GM19238 (cell line): Measurements from ENCODE around the gene SMIM15.

ENCODE experiments used
- DNase-seq: peaks from one replicate; pipeline ENCODE4 v3.0.0; 2011; ENCODE audit warnings: low spot score; ENCODE audit not compliant: insufficient read length

The SMIM15 gene

DNA sequence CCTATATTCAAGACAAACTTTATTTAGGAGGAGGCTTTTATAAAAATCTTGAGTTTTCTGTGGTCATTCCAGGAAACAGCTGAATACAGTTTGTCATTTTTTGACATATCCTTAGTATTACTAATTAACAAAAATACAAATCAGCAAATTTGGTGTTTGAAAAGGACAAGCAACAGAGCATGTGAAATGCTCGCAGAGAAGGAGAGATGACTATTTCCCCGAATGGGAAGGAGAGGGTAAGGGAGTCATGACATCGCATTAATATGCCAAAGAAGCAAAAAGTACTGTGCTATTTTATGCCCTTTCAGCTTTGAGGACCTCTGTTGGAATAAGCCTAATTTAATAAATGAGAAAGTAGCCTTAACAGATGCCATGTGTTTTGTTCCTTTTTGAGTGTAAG lies 1.8 kb downstream of the SMIM15 start:
- no peak for DNase-seq

DNA sequence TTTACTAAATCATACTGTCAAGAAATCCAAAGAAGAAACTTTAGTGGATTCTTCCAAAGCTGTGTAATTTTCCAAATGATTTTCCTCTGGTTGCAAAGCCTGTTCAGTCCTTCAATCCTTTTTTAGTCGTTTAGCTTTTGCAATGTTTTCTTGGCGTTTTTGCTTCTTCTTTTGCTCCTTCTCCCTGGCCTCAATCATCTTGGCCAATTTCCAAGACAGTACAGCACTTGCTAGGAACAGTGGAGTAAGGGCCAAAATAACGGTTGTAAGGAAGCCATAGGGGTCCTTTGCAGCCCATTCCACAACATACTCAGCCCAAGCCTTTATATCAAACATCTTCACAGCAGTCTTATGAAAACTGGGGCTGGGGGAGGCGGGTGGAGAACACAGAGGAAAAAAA lies 2.4 kb downstream of the SMIM15 start:
- DNase-seq, result no peak

DNA sequence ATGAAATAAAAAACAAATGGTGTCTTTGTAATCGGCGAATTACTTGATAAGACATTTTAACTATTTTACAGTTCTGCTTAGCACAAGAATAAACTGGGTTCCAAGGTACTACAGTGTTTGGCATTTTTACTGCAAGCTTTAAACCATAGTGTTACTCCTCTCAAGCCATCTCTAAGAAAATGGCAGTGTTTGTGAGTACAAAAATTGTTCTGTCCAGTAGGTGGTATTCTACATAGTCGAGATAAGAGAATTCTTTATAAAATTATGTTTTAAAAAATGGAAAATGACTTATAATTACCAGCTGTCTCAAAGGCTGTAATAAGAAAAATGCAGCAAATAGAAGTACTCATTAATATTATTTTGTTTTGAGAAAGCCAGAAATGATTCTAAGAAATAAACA lies 3.2 kb downstream of the SMIM15 start:
- no peak for DNase-seq

DNA sequence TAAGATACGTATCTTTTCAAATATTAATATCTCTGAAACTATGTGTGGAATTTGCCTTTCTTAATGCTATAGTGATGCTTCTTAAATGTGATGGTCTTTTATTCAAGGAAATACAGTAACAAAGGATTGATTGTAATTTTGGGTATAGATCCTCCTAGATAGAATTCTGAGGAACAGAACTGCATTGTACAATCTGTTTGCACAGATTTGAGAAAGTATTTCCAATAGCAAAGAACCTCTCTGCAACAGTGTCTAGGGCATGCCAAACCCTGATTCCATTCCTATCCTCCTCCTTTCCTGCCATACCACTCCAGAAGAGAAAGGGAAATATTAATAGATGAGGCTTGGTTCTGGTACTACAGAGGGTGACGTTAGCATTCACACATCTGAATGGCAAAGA lies 10.4 kb downstream of the SMIM15 start:
- no peak for DNase-seq

DNA sequence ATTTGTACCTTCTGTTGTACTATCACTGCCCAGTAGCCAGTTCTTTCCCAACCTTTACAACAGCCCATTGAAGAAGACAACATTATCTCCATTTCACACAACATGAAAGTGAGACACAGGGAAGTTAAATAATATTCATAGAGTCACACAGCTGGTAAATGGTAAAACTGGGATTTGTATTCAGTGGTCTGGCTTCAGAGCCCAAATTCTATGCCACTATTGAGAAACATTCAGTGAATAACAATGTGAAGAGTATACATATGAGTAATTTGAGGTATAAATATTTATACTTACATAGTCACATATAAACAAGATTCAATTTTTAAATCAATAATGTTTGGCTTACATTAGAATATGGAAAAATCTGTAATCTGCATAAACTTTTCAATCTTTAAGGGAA lies 13.8 kb downstream of the SMIM15 start:
- no peak for DNase-seq

DNA sequence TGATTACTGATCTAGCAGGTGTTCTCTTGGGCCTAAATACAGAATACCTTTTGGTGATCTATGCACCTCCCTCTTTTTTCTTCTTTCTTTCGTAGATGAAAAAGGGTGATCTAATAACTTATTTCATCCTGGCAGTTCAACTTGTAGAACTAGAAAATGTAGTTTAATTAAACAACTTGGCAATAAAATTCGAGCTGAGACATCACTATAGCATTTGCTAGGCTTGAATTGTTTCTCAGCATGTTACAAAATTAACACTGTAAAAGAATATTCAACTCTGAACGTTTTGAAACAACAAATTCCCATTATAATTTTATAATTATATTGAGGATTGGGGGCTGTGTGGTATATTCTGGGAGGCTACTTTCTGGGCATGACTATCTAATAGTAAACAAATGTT lies 19.5 kb downstream of the SMIM15 start:
- DNase-seq, result no peak

DNA sequence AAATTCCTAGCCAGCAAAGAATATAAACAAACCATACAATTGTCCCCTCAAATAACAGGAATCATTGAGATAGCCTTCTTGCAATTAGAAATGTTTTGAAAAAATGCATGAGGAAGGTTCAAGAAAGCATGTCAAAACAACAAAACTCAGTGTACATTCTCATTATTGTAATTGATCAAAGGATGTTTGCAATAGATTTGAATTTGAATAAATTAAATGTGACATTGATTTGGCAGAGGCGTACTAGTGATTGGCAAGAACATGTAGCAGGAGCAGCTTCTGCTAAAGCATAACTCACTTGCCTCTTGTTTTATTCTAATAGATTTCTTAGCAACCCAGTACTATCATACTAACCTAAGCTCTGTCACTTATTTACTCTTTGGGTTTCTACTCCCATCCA lies 19.9 kb downstream of the SMIM15 start:
- DNase-seq, result no peak

DNA sequence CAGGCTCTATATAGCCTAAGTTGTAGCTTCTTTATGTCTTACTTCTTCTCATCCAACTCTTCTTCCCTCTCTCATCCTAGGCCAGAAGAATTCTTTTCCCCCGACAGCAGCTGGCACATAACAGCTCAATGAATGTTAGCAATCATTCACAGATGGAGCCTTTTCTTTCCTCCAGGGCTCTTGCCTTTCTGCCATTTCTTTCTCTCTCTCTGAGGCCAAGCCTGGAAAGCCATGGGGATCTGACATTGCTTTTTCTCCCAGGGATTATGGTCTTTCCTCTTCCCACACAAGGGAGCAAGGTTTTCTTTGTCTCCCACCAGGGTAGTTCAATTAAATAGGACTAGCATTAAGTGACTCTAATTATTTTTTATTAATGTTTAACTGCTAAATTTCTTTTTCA lies 20.5 kb downstream of the SMIM15 start:
- DNase-seq, result no peak

DNA sequence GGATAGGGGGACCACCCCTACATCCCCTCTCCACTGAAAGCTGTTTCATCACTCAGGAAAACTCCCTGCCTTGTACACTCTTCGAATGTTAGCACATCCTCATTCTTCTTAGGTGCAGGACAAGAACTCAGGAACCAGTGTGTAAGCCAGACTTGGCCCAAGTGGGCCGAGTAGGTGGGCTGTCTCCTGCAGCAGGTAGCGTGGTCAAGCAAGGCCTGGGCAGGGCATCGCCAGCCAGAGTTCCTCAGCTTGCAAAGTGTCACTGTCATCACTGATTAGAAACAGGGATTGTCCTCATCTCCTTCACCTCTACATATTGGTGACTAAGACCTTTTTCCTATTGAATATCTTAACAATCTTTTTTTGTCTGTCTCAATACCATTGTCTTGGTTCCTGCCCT lies 22.3 kb downstream of the SMIM15 start:
- DNase-seq, result no peak

DNA sequence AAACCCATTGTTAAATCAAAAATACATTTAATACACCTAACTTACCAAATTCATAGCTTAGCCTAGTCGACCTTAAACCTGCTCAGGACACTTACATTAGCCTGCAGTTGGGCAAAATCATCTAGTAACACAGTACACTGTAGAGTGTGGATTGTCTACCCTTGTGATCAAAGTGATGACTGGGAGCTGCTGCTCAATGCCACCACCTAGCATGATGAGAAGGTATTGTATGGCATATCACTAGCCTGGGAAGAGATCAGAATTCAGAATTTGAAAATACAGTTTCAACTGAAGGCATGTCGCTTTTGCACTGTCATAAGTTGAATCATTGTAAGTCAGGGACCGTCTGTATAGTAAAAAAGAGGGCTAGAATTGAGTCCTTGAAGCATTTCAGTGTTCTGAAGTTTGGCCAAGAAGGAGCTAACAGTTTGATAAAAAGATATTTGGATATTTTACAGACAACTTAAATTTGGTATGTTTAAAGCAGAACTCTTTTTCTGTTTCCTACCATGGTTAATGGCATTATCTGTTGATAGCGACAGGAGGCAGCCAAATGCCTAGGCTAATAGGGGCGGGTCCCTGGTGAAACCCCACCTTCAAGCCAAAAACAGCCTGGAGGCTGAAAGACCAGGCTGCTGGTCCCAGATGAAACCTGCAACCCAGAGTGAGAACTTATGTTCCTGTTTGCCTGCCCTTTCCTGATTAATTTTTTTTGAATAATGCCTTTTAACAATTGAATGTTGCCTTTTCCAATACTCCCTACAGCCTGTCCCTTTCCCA lies 23.0 kb downstream of the SMIM15 start:
- no peak for DNase-seq

DNA sequence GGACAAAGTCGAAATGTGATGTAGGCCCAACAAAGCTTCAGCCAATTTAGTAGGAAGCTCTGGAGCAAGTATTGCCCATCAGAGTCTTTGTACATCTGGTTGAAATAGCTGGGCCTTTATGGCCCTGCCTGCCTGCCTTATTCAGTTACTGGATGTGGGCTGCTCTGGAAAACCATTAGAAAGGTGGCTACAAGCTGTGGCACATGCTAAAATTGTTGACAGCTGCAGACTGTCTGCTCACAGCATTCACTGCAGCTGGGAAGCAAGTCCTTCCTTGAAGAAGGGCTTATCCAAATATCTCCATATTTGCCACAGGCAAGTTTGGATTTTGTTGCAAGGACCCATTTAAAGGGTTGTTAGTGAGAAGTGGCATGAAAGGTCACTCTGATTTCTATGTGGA lies 24.4 kb downstream of the SMIM15 start:
- DNase-seq, result no peak

DNA sequence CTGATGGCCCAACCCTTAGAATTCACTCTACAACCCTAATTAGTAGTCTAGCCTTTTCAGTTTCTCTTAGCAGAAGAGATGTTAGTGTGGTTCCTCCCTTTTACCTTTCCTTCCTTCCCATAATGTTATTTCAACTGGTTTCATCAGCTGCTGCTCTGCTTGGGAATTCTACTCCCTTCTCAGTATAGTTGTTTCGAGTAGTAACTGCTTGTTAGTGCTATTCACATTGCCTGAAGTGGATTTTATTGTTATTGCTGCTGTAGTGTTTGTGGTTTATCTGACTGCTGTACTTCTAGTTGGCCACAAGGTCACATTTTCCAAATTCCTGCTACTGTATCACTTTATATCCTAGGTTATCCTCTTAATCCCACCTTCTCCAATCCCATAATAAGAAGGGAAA lies 29.7 kb downstream of the SMIM15 start:
- DNase-seq, result no peak

DNA sequence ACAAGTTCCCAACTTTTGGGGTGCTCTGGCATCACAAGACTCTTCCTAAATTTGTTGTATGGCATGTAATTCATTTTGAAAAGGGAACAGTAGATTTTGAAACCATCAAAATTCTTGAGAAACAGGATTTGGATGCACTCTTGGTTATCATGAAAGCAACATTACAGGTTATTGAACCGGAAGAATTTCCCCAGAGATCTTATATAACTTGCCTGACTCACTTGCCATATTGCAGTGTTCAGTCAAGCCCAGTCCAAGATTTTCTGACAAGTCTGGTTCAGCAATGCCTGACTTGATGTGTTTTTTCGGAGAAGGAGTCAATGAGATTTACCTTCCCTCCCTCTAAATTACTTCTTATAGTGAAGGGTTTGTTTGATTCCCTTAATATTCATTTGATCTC lies 32.0 kb downstream of the SMIM15 start:
- no peak for DNase-seq

DNA sequence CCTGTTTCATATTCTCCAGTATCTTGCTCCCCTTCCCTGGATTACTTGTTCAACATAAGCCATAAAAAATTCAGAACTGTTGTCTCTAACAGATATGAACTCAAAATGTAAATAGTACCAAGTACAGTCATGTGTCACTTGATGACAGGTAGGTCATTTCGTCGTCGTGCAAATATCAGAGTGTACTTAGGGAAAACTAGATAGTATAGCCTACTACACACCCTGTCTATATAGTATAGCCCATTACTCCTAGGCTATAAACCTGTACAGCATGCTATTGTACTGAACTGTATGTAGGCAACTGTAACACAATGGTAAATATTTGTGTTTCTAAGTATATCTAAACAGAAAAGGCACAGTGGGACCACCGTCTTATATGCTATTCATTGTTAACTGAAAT lies 39.1 kb downstream of the SMIM15 start:
- no peak for DNase-seq

DNA sequence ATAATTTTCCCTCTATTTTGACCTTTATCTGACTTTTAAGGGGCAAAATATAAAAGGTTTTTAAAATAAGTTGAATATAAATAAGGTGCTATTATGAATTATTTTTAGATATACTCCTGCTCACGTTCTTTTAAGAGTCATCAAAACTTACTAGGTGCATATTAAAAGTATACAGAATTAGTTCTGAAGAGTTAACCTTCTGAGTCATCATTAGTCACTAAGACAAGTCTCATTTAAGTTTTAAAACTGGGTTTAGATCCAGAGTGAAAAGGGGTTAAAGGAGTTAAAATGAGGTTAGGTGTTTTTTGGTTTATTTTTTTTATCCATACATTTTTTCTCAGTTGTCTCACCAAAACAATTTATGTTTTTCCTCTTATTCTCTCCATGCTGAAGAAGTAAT lies 41.7 kb downstream of the SMIM15 start:
- DNase-seq, result no peak

DNA sequence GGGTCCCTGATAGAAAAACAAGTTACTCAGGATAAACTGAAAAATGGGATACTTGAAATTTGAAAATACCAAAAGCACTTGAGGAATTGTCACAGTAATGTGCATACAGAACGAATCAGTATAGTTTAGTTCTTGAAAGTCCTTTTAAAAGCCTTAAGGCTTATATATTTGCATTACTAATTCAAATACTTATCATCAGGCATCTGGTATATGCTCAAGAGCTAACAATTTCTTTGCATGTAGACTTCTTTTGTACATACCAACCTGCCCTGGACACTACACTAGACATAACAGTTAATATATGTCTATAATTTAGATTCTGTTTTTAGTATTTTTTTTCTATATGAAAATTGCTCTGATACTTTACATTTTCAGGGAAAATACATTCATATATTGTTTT lies 43.2 kb downstream of the SMIM15 start:
- no peak for DNase-seq

DNA sequence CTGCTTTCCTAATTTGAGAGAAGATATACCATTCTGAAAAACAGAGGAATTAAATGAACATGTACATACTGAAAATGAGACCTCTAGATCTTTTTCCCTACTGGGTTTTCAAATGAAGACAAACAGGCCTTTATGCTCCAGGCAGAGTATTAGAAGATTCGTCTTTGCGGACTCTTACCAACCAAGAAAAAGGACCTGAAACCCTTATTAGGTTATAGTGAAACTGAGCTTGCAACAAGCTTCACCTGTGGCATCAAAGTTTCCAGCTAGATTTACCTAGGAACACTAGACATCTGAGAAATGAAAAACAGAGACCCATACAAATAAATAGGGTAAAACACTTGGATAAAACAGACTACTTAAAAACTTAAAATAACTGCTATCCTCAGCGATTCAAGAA lies 46.3 kb downstream of the SMIM15 start:
- no peak for DNase-seq

DNA sequence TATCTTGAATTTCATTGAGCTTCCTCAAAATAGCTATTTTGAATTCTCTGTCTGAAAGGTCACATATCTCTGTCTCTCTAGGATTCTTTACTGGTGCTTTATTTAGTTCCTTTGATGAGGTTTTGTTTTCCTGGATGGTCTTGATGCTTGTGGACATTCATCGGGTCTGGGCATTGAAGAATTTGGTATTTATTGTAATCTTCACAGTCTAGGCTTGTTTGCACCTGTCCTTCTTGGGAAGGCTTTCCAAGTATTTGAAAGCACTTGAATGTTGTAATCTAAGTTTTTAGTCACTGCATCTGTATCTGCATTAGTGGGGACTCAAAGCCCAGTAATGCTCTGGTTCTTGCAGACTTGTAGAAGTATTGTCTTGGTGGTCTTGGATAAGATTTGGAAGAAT lies 47.8 kb downstream of the SMIM15 start:
- DNase-seq, result no peak
